SK-N-SH (cell line): ENCODE results near the gene JADE2. TPM values are rescaled to one million over a fixed set of nuclear protein-coding genes. Genes with fewer than 3 reads are reported as not detected.

Experiments
- CTCF ChIA-PET: fragments of 300-600, 350-600 bp; formaldehyde crosslinking; extraction: SDS; loops from one replicate; lab custom pipeline; 2021; lab: Yijun Ruan, JAX
- POLR2A ChIA-PET: fragments of 350-600 bp; sonication (Branson Sonifier 250); formaldehyde crosslinking; extraction: SDS; loops from one replicate; lab custom pipeline; 2020; ENCODE audit warnings: antibody characterized with exemption, inconsistent platforms; lab: Yijun Ruan, JAX
- DNase-seq: peaks from one replicate; pipeline ENCODE4 v3.0.0; 2012
- H2AFZ ChIP-seq: fragments of 200-600 bp; sonication (generic); 2 replicates; pipeline ENCODE4 v1.8.1; 2016; ENCODE audit warnings: antibody characterized with exemption, mild to moderate bottlenecking, low read depth
- H3F3A ChIP-seq: fragments of 200-600 bp; sonication (generic); replicated peaks from 2 replicates; pipeline ENCODE3; 2016; ENCODE audit warnings: antibody characterized with exemption, mild to moderate bottlenecking; ENCODE audit not compliant: insufficient read depth
- H3K27ac ChIP-seq, 2 experiments: fragments of 200-500 bp in 1 of 2; fragments of 200-600 bp in 1 of 2; sonication (Bioruptor generic) in 1 of 2; sonication (generic), shearing (Covaris generic) in 1 of 2; 2 replicates each; pipeline versions ENCODE4 v1.5.1 to v1.6.1; 2014 to 2016; ENCODE audit warnings: low read depth in 2 of 2, inconsistent platforms in 1 of 2, low read length in 1 of 2, mild to moderate bottlenecking in 1 of 2, mixed read lengths in 1 of 2
- H3K27me3 ChIP-seq: fragments of 200-600 bp; sonication (generic), shearing (Covaris generic); 2 replicates; pipeline ENCODE4 v1.6.1; 2016; ENCODE audit warnings: mixed run types; ENCODE audit not compliant: insufficient read depth
- H3K36me3 ChIP-seq, 2 experiments: fragments of 200-500 bp in 1 of 2; fragments of 200-600 bp in 1 of 2; sonication (Bioruptor generic) in 1 of 2; sonication (generic) in 1 of 2; replicated peaks in 1 of 2; 2 replicates each; pipeline versions ENCODE3 to v1.5.1; 2014 to 2016; ENCODE audit warnings: low read length in 1 of 2, mild to moderate bottlenecking in 1 of 2; ENCODE audit not compliant: insufficient read depth in 2 of 2, control insufficient read depth in 1 of 2
- H3K4me1 ChIP-seq, 2 experiments: fragments of 200-500 bp in 1 of 2; fragments of 200-600 bp in 1 of 2; sonication (Bioruptor generic) in 1 of 2; sonication (generic), shearing (Covaris generic) in 1 of 2; 2 replicates each; pipeline versions ENCODE4 v1.5.1 to v1.6.1; 2014 to 2016; ENCODE audit warnings: low read depth in 1 of 2, low read length in 1 of 2, mixed run types in 1 of 2; ENCODE audit not compliant: insufficient read depth in 2 of 2, control insufficient read depth in 1 of 2
- H3K4me2 ChIP-seq: fragments of 200-600 bp; sonication (generic), shearing (Covaris generic); 2 replicates; pipeline ENCODE4 v1.6.1; 2017; ENCODE audit warnings: mixed run types
- H3K4me3 ChIP-seq, 2 experiments: fragments of 200-500 bp in 1 of 2; fragments of 200-600 bp in 1 of 2; sonication (Bioruptor generic) in 1 of 2; sonication (generic), shearing (Covaris generic) in 1 of 2; 2 replicates each; pipeline versions ENCODE4 v1.5.1 to v1.8.1; 2014 to 2016; ENCODE audit warnings: low read depth in 2 of 2, inconsistent platforms in 1 of 2, low read length in 1 of 2, mild to moderate bottlenecking in 1 of 2, mixed read lengths in 1 of 2, moderate library complexity in 1 of 2
- H3K79me2 ChIP-seq: fragments of 200-600 bp; sonication (generic); 2 replicates; pipeline ENCODE4 v1.8.1; 2017; ENCODE audit warnings: mild to moderate bottlenecking; ENCODE audit not compliant: insufficient read depth
- H3K9ac ChIP-seq: fragments of 200-600 bp; sonication (generic); 2 replicates; pipeline ENCODE4 v1.6.1; 2017; ENCODE audit warnings: mixed run types
- H3K9me2 ChIP-seq: fragments of 200-600 bp; sonication (generic); 2 replicates; pipeline ENCODE4 v1.6.1; 2017; ENCODE audit warnings: mixed run types
- H3K9me3 ChIP-seq: fragments of 200-600 bp; sonication (generic); 2 replicates; pipeline ENCODE4 v1.6.1; 2017; ENCODE audit warnings: mixed run types, mild to moderate bottlenecking, moderate library complexity
- H4K20me1 ChIP-seq: fragments of 200-600 bp; sonication (generic); 2 replicates; pipeline ENCODE4 v1.6.1; 2017; ENCODE audit warnings: mild to moderate bottlenecking, mixed run types; ENCODE audit not compliant: insufficient read depth
- CHD2 ChIP-seq: fragments of 150-350 bp; IDR thresholded peaks from 2 replicates; pipeline ENCODE4 v1.6.1; 2018; ENCODE audit warnings: low read length; ENCODE audit not compliant: partially characterized antibody
- FOXJ3 ChIP-seq: sonication (generic); formaldehyde crosslinking; IDR thresholded peaks from 2 replicates; pipeline ENCODE4 v1.5.1; 2020; ENCODE audit warnings: mild to moderate bottlenecking, missing genetic modification reagents
- FOXM1 ChIP-seq: IDR thresholded peaks from 2 replicates; pipeline ENCODE4 v1.4.0; 2012; ENCODE audit warnings: low read depth, mild to moderate bottlenecking
- MXI1 ChIP-seq: IDR thresholded peaks from 2 replicates; pipeline ENCODE4 v1.6.1; 2012; ENCODE audit warnings: mild to moderate bottlenecking, low read depth, low read length, improper control_type of control experiment
- NRF1 ChIP-seq: IDR thresholded peaks from 2 replicates; pipeline ENCODE4 v1.6.1; 2012; ENCODE audit warnings: low read depth, mild to moderate bottlenecking, low read length
- POLR2AphosphoS5 ChIP-seq: IDR thresholded peaks from 2 replicates; pipeline ENCODE4 v1.6.1; 2012; ENCODE audit warnings: low read depth, low read length
- RFX5 ChIP-seq: IDR thresholded peaks from 2 replicates; pipeline ENCODE4 v1.6.1; 2012; ENCODE audit warnings: mild to moderate bottlenecking, improper control_type of control experiment, low read length
- RXRA ChIP-seq: IDR thresholded peaks from 2 replicates; pipeline ENCODE4 v1.4.0; 2012; ENCODE audit warnings: low read depth, mild to moderate bottlenecking, borderline replicate concordance
- SIN3A ChIP-seq: IDR thresholded peaks from 2 replicates; pipeline ENCODE4 v1.6.1; 2012; ENCODE audit warnings: low read depth, mild to moderate bottlenecking, low read length, moderate library complexity, borderline replicate concordance
- WGBS: methylation state at CpG from one replicate; pipeline ENCODE4 v1.1.6; 2017; ENCODE audit warnings: low lambda C conversion rate; 5-methylcytosine and 5-hydroxymethylcytosine counted together
- polyA plus RNA-seq, 3 experiments: library from polyadenylated mRNA; depleted of rRNA; stranded (reverse); fragments of >200 nt; gene quantifications; 2 replicates each; pipeline ENCODE4 v1.2.3, GENCODE V29; 2012
- TF ChIP-seq, protein P1 (sequence below): IDR thresholded peaks from 2 replicates; pipeline ENCODE4 v1.4.0; 2012; ENCODE audit warnings: low read depth, borderline replicate concordance
- TF ChIP-seq, protein P2 (sequence below): IDR thresholded peaks from 2 replicates; pipeline ENCODE4 v1.6.1; 2012; ENCODE audit warnings: mild to moderate bottlenecking, low read depth, low read length, moderate library complexity
- TF ChIP-seq, protein P3 (sequence below): IDR thresholded peaks from 2 replicates; pipeline ENCODE4; 2012
- TF ChIP-seq, protein P4 (sequence below): IDR thresholded peaks from 2 replicates; pipeline ENCODE4 v1.4.0; 2012; ENCODE audit warnings: low read depth, borderline replicate concordance

JADE2 gene
- polyA plus RNA-seq, 1 of the 3 experiments (the other 2 are of a cell fraction), result 25.7 TPM

DNA sequence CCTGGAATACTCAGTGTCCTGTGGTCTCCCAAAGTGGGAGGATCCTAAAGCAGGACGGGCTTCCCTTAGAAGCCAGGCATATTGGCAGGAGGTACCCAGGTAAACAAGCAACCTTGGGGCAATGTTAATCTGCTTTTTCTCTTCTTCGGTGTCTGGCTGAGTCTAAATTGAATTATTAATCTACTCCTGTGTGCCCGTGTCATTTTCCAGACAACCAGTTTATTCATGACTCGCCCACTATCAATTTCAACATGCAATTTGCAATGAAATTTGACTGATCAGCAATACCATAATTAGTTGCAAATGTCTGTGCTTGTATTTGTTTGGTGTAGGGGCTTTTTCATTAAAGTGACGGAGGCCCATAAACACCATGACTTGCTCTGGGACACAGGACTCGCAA, 32.9 kb upstream of the JADE2 start (continued):
- TF ChIP-seq, protein P1, sequence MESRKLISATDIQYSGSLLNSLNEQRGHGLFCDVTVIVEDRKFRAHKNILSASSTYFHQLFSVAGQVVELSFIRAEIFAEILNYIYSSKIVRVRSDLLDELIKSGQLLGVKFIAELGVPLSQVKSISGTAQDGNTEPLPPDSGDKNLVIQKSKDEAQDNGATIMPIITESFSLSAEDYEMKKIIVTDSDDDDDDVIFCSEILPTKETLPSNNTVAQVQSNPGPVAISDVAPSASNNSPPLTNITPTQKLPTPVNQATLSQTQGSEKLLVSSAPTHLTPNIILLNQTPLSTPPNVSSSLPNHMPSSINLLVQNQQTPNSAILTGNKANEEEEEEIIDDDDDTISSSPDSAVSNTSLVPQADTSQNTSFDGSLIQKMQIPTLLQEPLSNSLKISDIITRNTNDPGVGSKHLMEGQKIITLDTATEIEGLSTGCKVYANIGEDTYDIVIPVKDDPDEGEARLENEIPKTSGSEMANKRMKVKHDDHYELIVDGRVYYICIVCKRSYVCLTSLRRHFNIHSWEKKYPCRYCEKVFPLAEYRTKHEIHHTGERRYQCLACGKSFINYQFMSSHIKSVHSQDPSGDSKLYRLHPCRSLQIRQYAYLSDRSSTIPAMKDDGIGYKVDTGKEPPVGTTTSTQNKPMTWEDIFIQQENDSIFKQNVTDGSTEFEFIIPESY, result no peak
- TF ChIP-seq FOXJ3 (CRISPR knock-in tag), result peak; percentile 42; the same call in 1 of the 2 replicates
- TF ChIP-seq SIN3A, result no peak
- no peak for TF ChIP-seq RFX5
- TF ChIP-seq, protein P2, sequence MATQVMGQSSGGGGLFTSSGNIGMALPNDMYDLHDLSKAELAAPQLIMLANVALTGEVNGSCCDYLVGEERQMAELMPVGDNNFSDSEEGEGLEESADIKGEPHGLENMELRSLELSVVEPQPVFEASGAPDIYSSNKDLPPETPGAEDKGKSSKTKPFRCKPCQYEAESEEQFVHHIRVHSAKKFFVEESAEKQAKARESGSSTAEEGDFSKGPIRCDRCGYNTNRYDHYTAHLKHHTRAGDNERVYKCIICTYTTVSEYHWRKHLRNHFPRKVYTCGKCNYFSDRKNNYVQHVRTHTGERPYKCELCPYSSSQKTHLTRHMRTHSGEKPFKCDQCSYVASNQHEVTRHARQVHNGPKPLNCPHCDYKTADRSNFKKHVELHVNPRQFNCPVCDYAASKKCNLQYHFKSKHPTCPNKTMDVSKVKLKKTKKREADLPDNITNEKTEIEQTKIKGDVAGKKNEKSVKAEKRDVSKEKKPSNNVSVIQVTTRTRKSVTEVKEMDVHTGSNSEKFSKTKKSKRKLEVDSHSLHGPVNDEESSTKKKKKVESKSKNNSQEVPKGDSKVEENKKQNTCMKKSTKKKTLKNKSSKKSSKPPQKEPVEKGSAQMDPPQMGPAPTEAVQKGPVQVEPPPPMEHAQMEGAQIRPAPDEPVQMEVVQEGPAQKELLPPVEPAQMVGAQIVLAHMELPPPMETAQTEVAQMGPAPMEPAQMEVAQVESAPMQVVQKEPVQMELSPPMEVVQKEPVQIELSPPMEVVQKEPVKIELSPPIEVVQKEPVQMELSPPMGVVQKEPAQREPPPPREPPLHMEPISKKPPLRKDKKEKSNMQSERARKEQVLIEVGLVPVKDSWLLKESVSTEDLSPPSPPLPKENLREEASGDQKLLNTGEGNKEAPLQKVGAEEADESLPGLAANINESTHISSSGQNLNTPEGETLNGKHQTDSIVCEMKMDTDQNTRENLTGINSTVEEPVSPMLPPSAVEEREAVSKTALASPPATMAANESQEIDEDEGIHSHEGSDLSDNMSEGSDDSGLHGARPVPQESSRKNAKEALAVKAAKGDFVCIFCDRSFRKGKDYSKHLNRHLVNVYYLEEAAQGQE, result no peak
- TF ChIP-seq, protein P3, sequence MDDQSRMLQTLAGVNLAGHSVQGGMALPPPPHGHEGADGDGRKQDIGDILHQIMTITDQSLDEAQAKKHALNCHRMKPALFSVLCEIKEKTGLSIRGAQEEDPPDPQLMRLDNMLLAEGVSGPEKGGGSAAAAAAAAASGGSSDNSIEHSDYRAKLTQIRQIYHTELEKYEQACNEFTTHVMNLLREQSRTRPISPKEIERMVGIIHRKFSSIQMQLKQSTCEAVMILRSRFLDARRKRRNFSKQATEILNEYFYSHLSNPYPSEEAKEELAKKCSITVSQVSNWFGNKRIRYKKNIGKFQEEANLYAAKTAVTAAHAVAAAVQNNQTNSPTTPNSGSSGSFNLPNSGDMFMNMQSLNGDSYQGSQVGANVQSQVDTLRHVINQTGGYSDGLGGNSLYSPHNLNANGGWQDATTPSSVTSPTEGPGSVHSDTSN, result peak; percentile 38; the same call in 1 of the 2 replicates
- TF ChIP-seq, all 33 proteins: peak for 8

DNA sequence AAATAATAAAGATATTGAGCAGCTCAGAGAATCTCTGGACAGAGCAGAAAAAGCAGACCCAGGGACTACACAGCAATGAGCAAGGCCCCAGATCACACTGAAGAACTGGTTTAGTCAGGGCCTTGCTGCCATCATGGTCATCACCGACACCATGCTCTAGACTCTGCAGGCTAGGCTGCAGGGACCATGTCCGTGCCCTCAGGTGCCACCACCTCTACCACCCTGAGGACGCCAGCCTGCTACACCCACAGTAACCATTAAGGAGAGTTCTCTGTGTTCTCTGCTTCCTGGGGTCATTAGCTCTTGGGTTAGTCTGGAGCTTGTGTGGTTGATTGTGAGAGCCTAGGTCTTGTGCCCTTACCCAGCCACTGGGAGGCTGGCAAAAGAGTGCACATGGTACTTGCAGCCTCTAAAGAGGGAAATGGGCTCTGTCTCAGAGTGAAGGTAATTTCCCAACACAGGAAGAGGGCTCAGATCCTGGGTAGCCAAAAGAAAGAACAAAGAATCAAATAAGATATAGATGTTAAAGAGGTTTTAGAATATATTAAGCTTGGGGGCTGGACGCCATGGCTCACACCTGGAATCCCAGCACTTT, 31.9 kb upstream of the JADE2 start:
- H3K27me3 ChIP-seq, result no peaks in the 10 kb centered on the region
- CTCF ChIA-PET, result interaction anchor here (1.2 kb wide), 1 partner anchor 18 kb away, joined by 3 read pairs; no protein-coding TSS in a partner anchor

More for the DNA sequence above, 31.9 kb upstream of the JADE2 start:
- no peak overlapping the region for H3K27ac ChIP-seq
- H4K20me1 ChIP-seq, result no peaks in the 10 kb centered on the region
- no peak overlapping the region for H3K4me3 ChIP-seq
- H3F3A ChIP-seq, result no peaks in the 10 kb centered on the region
- H3K36me3 ChIP-seq, result no peaks in the 10 kb centered on the region
- H3K4me2 ChIP-seq, result no peak overlapping the region
- H3K9ac ChIP-seq, result no peak overlapping the region
- no peak for TF ChIP-seq FOXJ3 (CRISPR knock-in tag)
- TF ChIP-seq RXRA, result no peak
- TF ChIP-seq, protein P4, sequence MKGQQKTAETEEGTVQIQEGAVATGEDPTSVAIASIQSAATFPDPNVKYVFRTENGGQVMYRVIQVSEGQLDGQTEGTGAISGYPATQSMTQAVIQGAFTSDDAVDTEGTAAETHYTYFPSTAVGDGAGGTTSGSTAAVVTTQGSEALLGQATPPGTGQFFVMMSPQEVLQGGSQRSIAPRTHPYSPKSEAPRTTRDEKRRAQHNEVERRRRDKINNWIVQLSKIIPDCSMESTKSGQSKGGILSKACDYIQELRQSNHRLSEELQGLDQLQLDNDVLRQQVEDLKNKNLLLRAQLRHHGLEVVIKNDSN, result no peak
- no peak for TF ChIP-seq RFX5
- no peak for TF ChIP-seq MXI1
- no peak for TF ChIP-seq CHD2
- TF ChIP-seq POLR2AphosphoS5, result no peak
- no peak for TF ChIP-seq FOXM1
- no peak for TF ChIP-seq NRF1
- TF ChIP-seq, protein P2, result no peak
- POLR2A ChIA-PET, result no interaction called here
- DNase-seq, result no peak
- H3K9me2 ChIP-seq, result no peaks in the 10 kb centered on the region
- H3K79me2 ChIP-seq, result no peaks in the 10 kb centered on the region
- peaks cover 0 to 18% of the 10 kb centered on the region in 2 experiments; a peak in 1 of 4 replicates for H3K4me1 ChIP-seq
- H2AFZ ChIP-seq, result no peak overlapping the region
- no peaks in the 10 kb centered on the region for H3K9me3 ChIP-seq
- WGBS, result 85% methylated on average over 3 of the region's 4 CpGs
